HepG2 (cell line): ENCODE measurements around the gene CD300A. TPM values are rescaled to one million over a fixed set of nuclear protein-coding genes. Genes with fewer than 3 reads are reported as not detected.

ENCODE experiments used
- ATAC-seq: fragments of 200-7000 bp; cut with Tn5 transposase; 3 replicates; pipeline ENCODE4 v1.9.1; 2020; ENCODE audit warnings: mild to moderate bottlenecking, moderate library complexity
- BruUV-seq: library from RNA; stranded (reverse); fragments of 400-500 nt; replicated peaks from 2 replicates; lab custom pipeline; 2021; lab: Mats Ljungman, UMichigan
- CTCF ChIA-PET: fragments of 300-600 bp; formaldehyde crosslinking; extraction: SDS; loops from one replicate; lab custom pipeline; 2021; ENCODE audit warnings: low total read pairs, inconsistent platforms, low intra/inter-chr PET ratio; lab: Yijun Ruan, JAX
- POLR2A ChIA-PET: fragments of 350-600 bp; sonication (Branson Sonifier 250); formaldehyde crosslinking; loops from one replicate; lab custom pipeline; 2020; ENCODE audit warnings: antibody characterized with exemption, inconsistent platforms; lab: Yijun Ruan, JAX
- DNase-seq: peaks from one replicate; pipeline ENCODE4 v3.0.0-alpha.2; 2015; ENCODE audit warnings: low spot score
- FAIRE-seq: peaks from 3 replicates; lab custom pipeline; 2011; peaks lifted over from hg19 to GRCh38; lab: Jason Lieb, UNC
- H2AFZ ChIP-seq: one replicate; pipeline ENCODE4 v1.6.1; 2011; ENCODE audit warnings: low read length, inconsistent platforms
- H3K27ac ChIP-seq: fragments of 300-600 bp; 3 replicates; pipeline ENCODE4 v1.8.0; 2011; ENCODE audit warnings: mixed run types, mild to moderate bottlenecking, mixed read lengths, low read length, inconsistent platforms; ENCODE audit not compliant: insufficient read depth; ENCODE audit errors: extremely low read length
- H3K27me3 ChIP-seq, 2 experiments: fragments of 200-600 bp in 1 of 2; 2 replicates in 1 of 2; 3 replicates in 1 of 2; pipeline versions ENCODE4 v1.6.0 to v1.8.0; 2011; ENCODE audit warnings: low read length in 2 of 2, mild to moderate bottlenecking in 2 of 2, moderate library complexity in 2 of 2, inconsistent platforms in 1 of 2; ENCODE audit not compliant: insufficient read depth in 2 of 2, control insufficient read depth in 1 of 2
- H3K36me3 ChIP-seq, 2 experiments: fragments of 200-600 bp in 1 of 2; replicated peaks in 1 of 2; 2 replicates in 1 of 2; 3 replicates in 1 of 2; pipeline versions ENCODE4 v1.5.1 to v1.8.0; 2011; ENCODE audit warnings: low read length in 2 of 2, inconsistent platforms in 1 of 2; ENCODE audit not compliant: insufficient read depth in 2 of 2, control insufficient read depth in 1 of 2
- H3K4me1 ChIP-seq: 2 replicates; pipeline ENCODE4 v1.5.1; 2012; ENCODE audit warnings: low read length, inconsistent platforms; ENCODE audit not compliant: insufficient read depth
- H3K4me2 ChIP-seq: 2 replicates; pipeline ENCODE4 v1.6.0; 2011; ENCODE audit warnings: low read depth, low read length, inconsistent platforms
- H3K4me3 ChIP-seq, 3 experiments: fragments of 200-600 bp in 1 of 3; sonication (generic), shearing (Covaris generic) in 1 of 3; replicated peaks in 1 of 3; 2 replicates each; pipeline ENCODE4 v1.5.1; 2011 to 2016; ENCODE audit warnings: low read length in 3 of 3, inconsistent platforms in 2 of 3, low read depth in 2 of 3, mild to moderate bottlenecking in 2 of 3, control low read depth in 1 of 3, mixed read lengths in 1 of 3; ENCODE audit not compliant: insufficient read depth in 1 of 3
- H3K79me2 ChIP-seq: one replicate; pipeline ENCODE4 v1.6.1; 2011; ENCODE audit warnings: low read length, inconsistent platforms; ENCODE audit not compliant: insufficient read depth
- H3K9ac ChIP-seq: 2 replicates; pipeline ENCODE4 v1.6.0; 2011; ENCODE audit warnings: mild to moderate bottlenecking, low read depth, low read length, inconsistent platforms; ENCODE audit not compliant: insufficient read depth
- H3K9me3 ChIP-seq: 2 replicates; pipeline ENCODE4 v1.5.1; 2012; ENCODE audit warnings: mild to moderate bottlenecking, low read length
- H4K20me1 ChIP-seq: 2 replicates; pipeline ENCODE4 v1.6.0; 2011; ENCODE audit warnings: inconsistent platforms, mild to moderate bottlenecking, low read length, moderate library complexity; ENCODE audit not compliant: insufficient read depth
- BCL6 ChIP-seq: IDR thresholded peaks from 2 replicates; pipeline ENCODE4 v1.6.1; 2016; ENCODE audit warnings: missing genetic modification reagents, missing compliant biosample characterization
- BRD4 ChIP-seq: sonication (generic); formaldehyde crosslinking; IDR thresholded peaks from 2 replicates; pipeline ENCODE4 v1.4.0; 2020; ENCODE audit warnings: missing genetic modification reagents
- CEBPG ChIP-seq: IDR thresholded peaks from 2 replicates; pipeline ENCODE4 v1.6.1; 2016
- HNF1A ChIP-seq, 2 experiments: sonication (generic) in 1 of 2; formaldehyde crosslinking in 1 of 2; IDR thresholded peaks; 2 replicates each; pipeline versions ENCODE4 v1.4.0 to v1.6.1; 2016 to 2020; ENCODE audit warnings: borderline replicate concordance in 1 of 2, low read depth in 1 of 2, mild to moderate bottlenecking in 1 of 2, missing genetic modification reagents in 1 of 2
- JUN ChIP-seq: sonication (generic); formaldehyde crosslinking; IDR thresholded peaks from 2 replicates; pipeline ENCODE4 v1.4.0; 2020; ENCODE audit warnings: mild to moderate bottlenecking, missing genetic modification reagents
- KAT7 ChIP-seq: IDR thresholded peaks from 2 replicates; pipeline ENCODE4 v1.6.1; 2018; ENCODE audit warnings: borderline replicate concordance, missing compliant biosample characterization
- KMT2A ChIP-seq: sonication (generic); formaldehyde crosslinking; IDR thresholded peaks from 2 replicates; pipeline ENCODE4 v1.4.0; 2020; ENCODE audit warnings: missing genetic modification reagents
- MAF1 ChIP-seq: sonication (generic); formaldehyde crosslinking; IDR thresholded peaks from 2 replicates; pipeline ENCODE4 v1.5.0; 2020; ENCODE audit warnings: missing genetic modification reagents, borderline replicate concordance
- MAFF ChIP-seq: IDR thresholded peaks from 2 replicates; pipeline ENCODE4 v1.6.1; 2011; ENCODE audit warnings: low read depth, low read length, improper control_type of control experiment
- MTA1 ChIP-seq: sonication (generic); formaldehyde crosslinking; IDR thresholded peaks from 2 replicates; pipeline ENCODE4 v1.4.0; 2020; ENCODE audit warnings: missing genetic modification reagents, mild to moderate bottlenecking, borderline replicate concordance
- SAFB2 ChIP-seq: sonication (generic); formaldehyde crosslinking; IDR thresholded peaks from 2 replicates; pipeline ENCODE4 v1.5.1; 2020; ENCODE audit warnings: missing genetic modification reagents, low read depth, mild to moderate bottlenecking, borderline replicate concordance
- SRF ChIP-seq: IDR thresholded peaks from 2 replicates; pipeline ENCODE4 v1.6.1; 2011; ENCODE audit warnings: mild to moderate bottlenecking, low read depth, low read length, moderate library complexity
- SSRP1 ChIP-seq: IDR thresholded peaks from 2 replicates; pipeline ENCODE4 v1.6.1; 2016; ENCODE audit warnings: control low read depth
- XRCC5 ChIP-seq: fragments of 200-400 bp; formaldehyde crosslinking; optimal IDR thresholded peaks from 2 replicates; pipeline ENCODE3; 2017; ENCODE audit warnings: mild to moderate bottlenecking, low read length
- ZFX ChIP-seq: sonication (generic); formaldehyde crosslinking; IDR thresholded peaks from 2 replicates; pipeline ENCODE4 v1.4.0; 2020; ENCODE audit warnings: mild to moderate bottlenecking, low read depth, missing genetic modification reagents, moderate library complexity
- ZNF121 ChIP-seq: sonication (generic); formaldehyde crosslinking; IDR thresholded peaks from 2 replicates; pipeline ENCODE4 v1.5.0; 2020; ENCODE audit warnings: mild to moderate bottlenecking, missing genetic modification reagents
- ZNF354B ChIP-seq: sonication (generic); formaldehyde crosslinking; IDR thresholded peaks from 2 replicates; pipeline ENCODE4 v1.8.0; 2022; ENCODE audit warnings: mild to moderate bottlenecking, missing genetic modification reagents
- ZNF691 ChIP-seq: sonication (generic); formaldehyde crosslinking; IDR thresholded peaks from 2 replicates; pipeline ENCODE4 v1.4.0; 2020; ENCODE audit warnings: missing genetic modification reagents, low read depth, mild to moderate bottlenecking, borderline replicate concordance
- ZNF790 ChIP-seq: sonication (generic); formaldehyde crosslinking; IDR thresholded peaks from 2 replicates; pipeline ENCODE4 v1.8.0; 2022; ENCODE audit warnings: missing genetic modification reagents, mild to moderate bottlenecking, borderline replicate concordance
- ZSCAN22 ChIP-seq: sonication (generic); formaldehyde crosslinking; IDR thresholded peaks from 2 replicates; pipeline ENCODE4 v1.4.0; 2020; ENCODE audit warnings: mild to moderate bottlenecking, missing genetic modification reagents
- WGBS: methylation state at CpG from one replicate; pipeline ENCODE4 v1.1.6; 2017; ENCODE audit warnings: low lambda C conversion rate; 5-methylcytosine and 5-hydroxymethylcytosine counted together
- in situ Hi-C: cut with HindIII; loops from 2 replicates; pipeline ENCODE4 v1.10.0; 2017; ENCODE audit warnings: low pct_unique_long_range_greater_than_20kb; ENCODE audit not compliant: extremely low pct_ligation_motif_present
- intact Hi-C: fragments of 100-400 bp; cut with micrococcal nuclease; formaldehyde crosslinking; loops from one replicate; pipeline ENCODE4 v1.10.0; 2022; ENCODE audit not compliant: unreplicated experiment
- polyA plus RNA-seq, 8 experiments: library from polyadenylated mRNA; depleted of rRNA in 3 of 8; stranded (reverse) in 7 of 8; unstranded in 1 of 8; fragments of >200 nt; fragmentation: Illumina TruSeq in 4 of 8; extraction: Trizol in 4 of 8; gene quantifications; 2 replicates each; pipeline versions ENCODE4 v1.2.1 to v1.2.3, GENCODE V29; 2011 to 2016; ENCODE audit warnings: low read depth in 4 of 8, missing spikeins in 1 of 8, mixed read lengths in 1 of 8; ENCODE audit not compliant: insufficient read depth in 1 of 8
- total RNA-seq, 5 experiments: library from RNA; depleted of rRNA; stranded (reverse); fragments of >200 nt; fragmentation: Illumina TruSeq; extraction: Trizol; gene quantifications; 2 replicates each; pipeline ENCODE4 v1.2.3, GENCODE V29; 2016; ENCODE audit warnings: low read depth in 1 of 5

Gene CD300A
- total and polyA plus RNA-seq, 2 of the 13 experiments (the other 11 are each of a cell fraction or from before 2014, with no cell fraction given) = not detected

- no peaks in the 10 kb centered on the region; a peak in 1 of 5 replicates for H3K27me3 ChIP-seq
- in situ Hi-C loops = loop anchor here (10.0 to 25.0 kb wide), 3 partner anchors 325 to 1142 kb away; no protein-coding TSS in a partner anchor
- ChIA-PET POLR2A (interaction anchor here (1.0 to 5.6 kb wide), 17 partner anchors 7 to 632 kb away, joined by 3 to 159 read pairs (median 12); partner anchors contain the start of genes FDXR and RAB37), CTCF (no interaction called here)
- no peaks in the 10 kb centered on the region for H3K9me3 ChIP-seq
- H3K4me3 ChIP-seq = peak overlapping the region; percentile 82 to 94 (median 89)
- 22% methylated on average over 19 of the region's 19 CpGs for WGBS
- BruUV-seq = no TSS peak
- H3K27ac ChIP-seq = peak overlapping the region; percentile 98
- ATAC-seq (peak; percentile 14), FAIRE-seq (no peak), DNase-seq (peak; percentile 80)
- H2AFZ ChIP-seq = no peak overlapping the region
- H3K4me2 ChIP-seq = peak overlapping the region; percentile 100
- peak overlapping the region; percentile 99 for H3K9ac ChIP-seq
- no peaks in the 10 kb centered on the region; a peak in 1 of 5 replicates for H3K36me3 ChIP-seq
- peaks cover 15% of the 10 kb centered on the region; the same call in 1 of the 2 replicates for H4K20me1 ChIP-seq
- intact Hi-C loops = loop anchor here (1.0 to 2.0 kb wide), 2 partner anchors 12 to 13 kb away; no protein-coding TSS in a partner anchor
- peaks cover 61% of the 10 kb centered on the region for H3K4me1 ChIP-seq
- peaks cover 39% of the 10 kb centered on the region for H3K79me2 ChIP-seq
- peak; percentile 47 for TF ChIP-seq CEBPG (CRISPR knock-in tag)
- no peak for TF ChIP-seq MAFF
- TF ChIP-seq KMT2A (CRISPR knock-in tag) = no peak; the same call in 1 of the 2 replicates
- peak; percentile 28 for TF ChIP-seq XRCC5
- peak; percentile 33; the same call in 1 of the 2 replicates for TF ChIP-seq KAT7 (CRISPR knock-in tag)
- TF ChIP-seq ZNF354B (CRISPR knock-in tag) = peak; percentile 30; the same call in 1 of the 2 replicates
- TF ChIP-seq ZNF121 (CRISPR knock-in tag) = peak; percentile 83
- TF ChIP-seq ZFX = peak; percentile 88
- TF ChIP-seq ZNF790 = no peak
- TF ChIP-seq MAF1 = no peak
- TF ChIP-seq ZNF691 = no peak
- TF ChIP-seq BCL6 = no peak
- TF ChIP-seq SAFB2 (CRISPR knock-in tag) = no peak
- TF ChIP-seq HNF1A (IDR thresholded peaks at IDR 0.05; ENCODE audit: low read depth) = no peak
- 0 out of 2 replicates have a peak, but pooled peaks have one; percentile 2 for TF ChIP-seq HNF1A (CRISPR knock-in tag; IDR thresholded peaks at IDR 0.05; ENCODE audit: borderline replicate concordance)
- peak; percentile 74; the same call in 1 of the 2 replicates for TF ChIP-seq BRD4 (CRISPR knock-in tag)
- TF ChIP-seq MTA1 (CRISPR knock-in tag) = peak; percentile 70
- TF ChIP-seq JUN (CRISPR knock-in tag) = peak; percentile 39; the same call in 1 of the 2 replicates
- TF ChIP-seq SSRP1 = no peak; the same call in 1 of the 2 replicates
- peak; percentile 84 for TF ChIP-seq SRF
- peak; percentile 83; the same call in 1 of the 2 replicates for TF ChIP-seq ZSCAN22 (CRISPR knock-in tag)
Measured at GRCh38 chr17:74429604-74430384, 36.6 kb upstream of the CD300A start.
